CD4-positive, alpha-beta T cell (primary cell): ENCODE measurements around the gene SYNPO. TPM values are rescaled to one million over a fixed set of nuclear protein-coding genes. Genes with fewer than 3 reads are reported as not detected.

ENCODE experiments used
- ATAC-seq: fragments of 200-7000 bp; cut with Tn5 transposase; one replicate; pipeline ENCODE4 v1.10.0; 2022; ENCODE audit warnings: mild to moderate bottlenecking; ENCODE audit not compliant: poor library complexity
- CTCF ChIA-PET: fragments of 350-600 bp; sonication (Branson Sonifier 250); formaldehyde crosslinking; loops from one replicate; lab custom pipeline; 2021; ENCODE audit warnings: antibody characterized with exemption, inconsistent platforms; lab: Charles Lee
- POLR2A ChIA-PET: fragments of 350-600 bp; sonication (Branson Sonifier 250); formaldehyde crosslinking; loops from one replicate; lab custom pipeline; 2021; ENCODE audit warnings: antibody characterized with exemption, inconsistent platforms; lab: Charles Lee
- DNase-seq, 14 experiments: peaks; one replicate each; pipeline ENCODE4 v3.0.0-alpha.2; 2013 to 2020; ENCODE audit warnings: mixed read lengths in 2 of 14
- H3K27ac ChIP-seq, 2 donors: one replicate each; pipeline versions ENCODE4 v1.5.1 to v1.7.0; 2013; ENCODE audit warnings: low read length in 2 of 2, low read depth in 1 of 2, mild to moderate bottlenecking in 1 of 2
- H3K27me3 ChIP-seq, 2 experiments: 1 replicate in 1 of 2; 2 replicates in 1 of 2; pipeline versions ENCODE4 v1.6.1 to v1.7.0; 2013; ENCODE audit warnings: low read length in 2 of 2, control low read depth in 1 of 2, mild to moderate bottlenecking in 1 of 2, moderate library complexity in 1 of 2; ENCODE audit not compliant: insufficient read depth in 2 of 2, control insufficient read depth in 1 of 2
- H3K36me3 ChIP-seq: one replicate; pipeline ENCODE4 v1.6.1; 2013; ENCODE audit warnings: low read length, control low read depth; ENCODE audit not compliant: insufficient read depth
- H3K4me1 ChIP-seq: one replicate; pipeline ENCODE4 v1.6.1; 2013; ENCODE audit warnings: low read length, control low read depth; ENCODE audit not compliant: insufficient read depth
- H3K4me3 ChIP-seq: one replicate; pipeline ENCODE4 v1.5.1; 2013; ENCODE audit warnings: mild to moderate bottlenecking, low read length, moderate library complexity
- H3K9me3 ChIP-seq, 2 experiments: 1 replicate in 1 of 2; 2 replicates in 1 of 2; pipeline versions ENCODE4 v1.6.1 to v1.7.0; 2013; ENCODE audit warnings: low read length in 2 of 2, mild to moderate bottlenecking in 2 of 2, control low read depth in 1 of 2, moderate library complexity in 1 of 2; ENCODE audit not compliant: control insufficient read depth in 1 of 2, insufficient read depth in 1 of 2
- H3K27ac Mint-ChIP-seq: one replicate; pipeline ENCODE4 v1.8.0; 2020; ENCODE audit warnings: mixed read lengths
- H3K27me3 Mint-ChIP-seq: one replicate; pipeline ENCODE4 v1.8.0; 2021; ENCODE audit warnings: mixed read lengths
- H3K36me3 Mint-ChIP-seq: one replicate; pipeline ENCODE4 v1.8.0; 2021; ENCODE audit warnings: low read depth, mixed read lengths
- H3K4me1 Mint-ChIP-seq: one replicate; pipeline ENCODE4 v1.8.0; 2021; ENCODE audit warnings: low read depth, mixed read lengths
- H3K4me3 Mint-ChIP-seq: one replicate; pipeline ENCODE4 v1.8.0; 2020; ENCODE audit warnings: mild to moderate bottlenecking, mixed read lengths
- H3K9me3 Mint-ChIP-seq: one replicate; pipeline ENCODE4 v1.8.0; 2020; ENCODE audit warnings: mixed read lengths
- CTCF ChIP-seq: fragments of 200-600 bp; IDR thresholded peaks from one replicate; pipeline ENCODE4 v1.8.0; 2022; ENCODE audit warnings: antibody characterized with exemption, mild to moderate bottlenecking
- intact Hi-C, 2 experiments: fragments of 100-400 bp; cut with DNase I in 1 of 2; cut with micrococcal nuclease in 1 of 2; formaldehyde crosslinking; loops; one replicate each; pipeline versions ENCODE4 v1.15.1 to v1.9.0; 2023 to 2025; cut with DNase I, micrococcal nuclease
- total RNA-seq, 174 experiments: library from RNA in 2 of 174; stranded (reverse) in 2 of 174; gene quantifications; one replicate each; pipeline ENCODE4 v1.2.3 and lab custom pipeline; 2021 to 2026

The SYNPO gene
- total RNA-seq, 2 experiments from 2014 or later = 0.06 to 0.14 TPM

- Mint-ChIP-seq H3K4me1 (no peaks in the 10 kb centered on the region), H3K4me3 (no peak overlapping the region), H3K36me3 (no peaks in the 10 kb centered on the region), H3K27ac (no peak overlapping the region), H3K27me3 (no peaks in the 10 kb centered on the region), H3K9me3 (no peaks in the 10 kb centered on the region)
- TF ChIP-seq CTCF = no peak
- Histone ChIP-seq H3K4me3 (no peak overlapping the region), H3K27ac (no peak overlapping the region), H3K9me3 (no peaks in the 10 kb centered on the region), H3K4me1 (no peaks in the 10 kb centered on the region), H3K27me3 (peaks cover 0 to 3% of the 10 kb centered on the region in 2 experiments), H3K36me3 (no peaks in the 10 kb centered on the region)
- intact Hi-C loops = no loop called here
- ATAC-seq = no peak
- POLR2A ChIA-PET = no interaction called here
- CTCF ChIA-PET = no interaction called here
- DNase-seq = no peak
These were observed 28.1 kb upstream of the SYNPO start for GRCh38 chr5:150612405-150612804.

- Histone ChIP-seq H3K36me3 (no peaks in the 10 kb centered on the region), H3K9me3 (no peaks in the 10 kb centered on the region), H3K4me3 (no peak overlapping the region), H3K27me3 (peaks cover 0 to 3% of the 10 kb centered on the region in 2 experiments), H3K27ac (no peak overlapping the region), H3K4me1 (no peaks in the 10 kb centered on the region)
- ChIA-PET POLR2A (no interaction called here), CTCF (no interaction called here)
- DNase-seq (no peak), ATAC-seq (no peak)
- H3K4me1 Mint-ChIP-seq = no peaks in the 10 kb centered on the region
- H3K27ac Mint-ChIP-seq = no peak overlapping the region
- H3K27me3 Mint-ChIP-seq = no peaks in the 10 kb centered on the region
- H3K36me3 Mint-ChIP-seq = no peaks in the 10 kb centered on the region
- no peak for TF ChIP-seq CTCF
- H3K9me3 Mint-ChIP-seq = no peaks in the 10 kb centered on the region
- H3K4me3 Mint-ChIP-seq = no peak overlapping the region
- intact Hi-C loops = no loop called here
These were observed 27.4 kb upstream of the SYNPO start for GRCh38 chr5:150612905-150613670.

- ATAC-seq (no peak), DNase-seq (no peak)
- no peaks in the 10 kb centered on the region for H3K4me1 Mint-ChIP-seq
- H3K4me3 Mint-ChIP-seq = no peak overlapping the region
- H3K36me3 Mint-ChIP-seq = no peaks in the 10 kb centered on the region
- H3K27ac Mint-ChIP-seq = no peak overlapping the region
- H3K9me3 Mint-ChIP-seq = no peaks in the 10 kb centered on the region
- H3K27ac ChIP-seq = no peak overlapping the region
- no peak for TF ChIP-seq CTCF
- H3K4me3 ChIP-seq = no peak overlapping the region
- H3K27me3 ChIP-seq = peaks cover 0 to 3% of the 10 kb centered on the region in 2 experiments
- H3K27me3 Mint-ChIP-seq = no peaks in the 10 kb centered on the region
- CTCF ChIA-PET = no interaction called here
- H3K4me1 ChIP-seq = no peaks in the 10 kb centered on the region
- POLR2A ChIA-PET = no interaction called here
- intact Hi-C loops = no loop called here
- no peaks in the 10 kb centered on the region for H3K36me3 ChIP-seq
- H3K9me3 ChIP-seq = no peaks in the 10 kb centered on the region
These were observed 26.3 kb upstream of the SYNPO start for GRCh38 chr5:150613991-150614660.
